ENCODE data around the gene CCNB1. TPM values are rescaled to one million over a fixed set of nuclear protein-coding genes. Genes with fewer than 3 reads are reported as not detected.
A peak's percentile ranks its signal among the peaks of the same experiment; 100 is the strongest.
"Not testable (repeated sequence)": the region's sequence is repeated elsewhere in the genome, so short reads cannot be mapped to it uniquely, and the experiment has no call there.

Gene CCNB1
- polyA plus RNA-seq (ENCODE audit: insufficient read depth in 1 of 5, insufficient read length in 5 of 5, low replicate concordance in 1 of 5) = 100 to 1,000 TPM in 2 of 5 donors, 10 to 100 TPM in 3; 61.8 to 168 (median 86.5) TPM
- long read RNA-seq, donor 1, transcript CCNB1-201 (9 exons, 2,169 nt) = major isoform, 25 of 26 reads
- long read RNA-seq, donor 1, partial matches to known transcripts = 0 of 26 reads
- long read RNA-seq, donor 1, other reads (novel, unspliced or antisense) = 0 of 26 reads
- long read RNA-seq, donor 2, transcript CCNB1-201 (9 exons, 2,169 nt) = major isoform, 41 of 51 reads
- long read RNA-seq, donor 2, partial matches to known transcripts = 5 of 51 reads
- long read RNA-seq, donor 2, other reads (novel, unspliced or antisense) = 5 of 51 reads
- long read RNA-seq, donor 3, transcript CCNB1-201 (9 exons, 2,169 nt) = major isoform, 32 of 42 reads
- long read RNA-seq, donor 3, partial matches to known transcripts = 9 of 42 reads
- long read RNA-seq, donor 3, other reads (novel, unspliced or antisense) = 0 of 42 reads
- long read RNA-seq, donor 4, transcript CCNB1-201 (9 exons, 2,169 nt) = major isoform, 9 of 9 reads
- long read RNA-seq, donor 4, partial matches to known transcripts = 0 of 9 reads
- long read RNA-seq, donor 4, other reads (novel, unspliced or antisense) = 0 of 9 reads
- long read RNA-seq, donor 5, transcript CCNB1-201 (9 exons, 2,169 nt) = major isoform, 66 of 87 reads
- long read RNA-seq, donor 5, partial matches to known transcripts = 17 of 87 reads
- long read RNA-seq, donor 5, other reads (novel, unspliced or antisense) = 0 of 87 reads
- long read RNA-seq, donor 6, transcript CCNB1-201 (9 exons, 2,169 nt) = major isoform, 41 of 42 reads
- long read RNA-seq, donor 6, partial matches to known transcripts = 0 of 42 reads
- long read RNA-seq, donor 6, other reads (novel, unspliced or antisense) = 0 of 42 reads
- long read RNA-seq, donor 7, transcript CCNB1-201 (9 exons, 2,169 nt) = major isoform, 22 of 25 reads
- long read RNA-seq, donor 7, partial matches to known transcripts = 0 of 25 reads
- long read RNA-seq, donor 7, other reads (novel, unspliced or antisense) = 0 of 25 reads
- long read RNA-seq, donor 8, transcript CCNB1-201 (9 exons, 2,169 nt) = major isoform, 15 of 17 reads
- long read RNA-seq, donor 8, partial matches to known transcripts = 0 of 17 reads
- long read RNA-seq, donor 8, other reads (novel, unspliced or antisense) = 0 of 17 reads

- peak; percentile 94 to 96 for DNase-seq
Observed at GRCh38 chr5:69166686-69167492, at the start of gene CCNB1. Gene CCNB1, plus strand, starts transcription at chr5:69167150. Its CDS starts 113 bp downstream, at chr5:69167263.

- DNase-seq = no peak
Observed at GRCh38 chr5:69129413-69129812, 37.5 kb upstream of the CCNB1 start.

GRCh38 chr5:69130241-69130640 is 36.7 kb upstream of the CCNB1 start:
- DNase-seq = no peak

- no peak for DNase-seq
Observed at GRCh38 chr5:69131304-69131703, 35.6 kb upstream of the CCNB1 start.

GRCh38 chr5:69134126-69134525 is 32.8 kb upstream of the CCNB1 start:
- DNase-seq = no peak

GRCh38 chr5:69136293-69136692 is 30.7 kb upstream of the CCNB1 start:
- DNase-seq = no peak

GRCh38 chr5:69137208-69137607 is 29.7 kb upstream of the CCNB1 start:
- DNase-seq = not testable (repeated sequence)

GRCh38 chr5:69137807-69138206 is 29.1 kb upstream of the CCNB1 start:
- DNase-seq = no peak

GRCh38 chr5:69138766-69139165 is 28.2 kb upstream of the CCNB1 start:
- no peak for DNase-seq

- DNase-seq = not testable (repeated sequence)
Observed at GRCh38 chr5:69140239-69140638, 26.7 kb upstream of the CCNB1 start.

- DNase-seq = no peak
Observed at GRCh38 chr5:69140827-69141226, 26.1 kb upstream of the CCNB1 start.

GRCh38 chr5:69148576-69148975 is 18.4 kb upstream of the CCNB1 start:
- not testable (repeated sequence) for DNase-seq

- DNase-seq = no peak
Observed at GRCh38 chr5:69148981-69149675, 17.8 kb upstream of the CCNB1 start.

- DNase-seq = no peak
Observed at GRCh38 chr5:69149676-69150010, 17.3 kb upstream of the CCNB1 start.

- DNase-seq = no peak
Observed at GRCh38 chr5:69152731-69153130, 14.2 kb upstream of the CCNB1 start.

- DNase-seq = no peak
Observed at GRCh38 chr5:69156456-69156855, 10.5 kb upstream of the CCNB1 start.

- no peak for DNase-seq
Observed at GRCh38 chr5:69158039-69158438, 8.9 kb upstream of the CCNB1 start.

GRCh38 chr5:69160651-69161050 is 6.3 kb upstream of the CCNB1 start:
- DNase-seq = no peak

- no peak for DNase-seq
Observed at GRCh38 chr5:69167493-69167855, 524 bp downstream of the CCNB1 start.

GRCh38 chr5:69167929-69168328 is 979 bp downstream of the CCNB1 start:
- no peak for DNase-seq

GRCh38 chr5:69170495-69170894 is 3.5 kb downstream of the CCNB1 start:
- no peak for DNase-seq

Data from right lung (tissue), 10 donors.